Transverse colon (tissue), 4 donors: ENCODE results near the gene TAF5L. TPM values are rescaled to one million over a fixed set of nuclear protein-coding genes. Genes with fewer than 3 reads are reported as not detected.

ENCODE experiments used
- DNase-seq: peaks from one replicate; pipeline ENCODE4 v3.0.0-alpha.2; 2019
- H3K27ac ChIP-seq, 4 donors: fragments of 200-600 bp; sonication (generic); 2 replicates each; pipeline ENCODE4 v1.5.1; 2016 to 2018; ENCODE audit warnings: inconsistent platforms in 4 of 4
- H3K27me3 ChIP-seq: fragments of 200-600 bp; sonication (generic); 2 replicates; pipeline ENCODE4 v1.5.1; 2017; ENCODE audit warnings: inconsistent platforms
- H3K36me3 ChIP-seq, 4 donors: fragments of 200-600 bp; sonication (generic); 2 replicates each; pipeline ENCODE4 v1.5.1; 2017 to 2019; ENCODE audit warnings: inconsistent platforms in 4 of 4
- H3K4me1 ChIP-seq, 4 donors: fragments of 200-600 bp; sonication (generic); 2 replicates each; pipeline ENCODE4 v1.5.1; 2017 to 2020; ENCODE audit warnings: inconsistent platforms in 4 of 4
- H3K4me3 ChIP-seq, 4 donors: fragments of 200-600 bp; sonication (generic); 1 replicate in 1 of 4; 2 replicates in 3 of 4; pipeline versions ENCODE4 v1.5.1 to v1.6.1; 2017 to 2019; ENCODE audit warnings: inconsistent platforms in 4 of 4
- H3K9me3 ChIP-seq, 2 donors: fragments of 200-600 bp; sonication (generic); 2 replicates each; pipeline ENCODE4 v1.5.1; 2017 to 2019; ENCODE audit warnings: inconsistent platforms in 2 of 2
- CTCF ChIP-seq, 5 experiments: fragments of 200-600 bp in 3 of 5; fragments of 450-650 bp in 2 of 5; sonication (generic) in 3 of 5; IDR thresholded peaks; 1 replicate in 2 of 5; 2 replicates in 3 of 5; pipeline ENCODE4 v1.5.1; 2016 to 2017; ENCODE audit warnings: antibody characterized with exemption in 5 of 5, inconsistent platforms in 3 of 5, mild to moderate bottlenecking in 2 of 5, moderate library complexity in 1 of 5
- EP300 ChIP-seq: sonication (generic); formaldehyde crosslinking; IDR thresholded peaks from one replicate; pipeline ENCODE4 v1.6.1; 2017; ENCODE audit warnings: antibody characterized with exemption, low read depth
- POLR2A ChIP-seq: fragments of 450-650 bp; IDR thresholded peaks from one replicate; pipeline ENCODE4 v1.6.1; 2016; ENCODE audit warnings: antibody characterized with exemption, mild to moderate bottlenecking, moderate library complexity
- POLR2AphosphoS5 ChIP-seq, 3 donors: sonication (generic); formaldehyde crosslinking; IDR thresholded peaks; one replicate each; pipeline ENCODE4 v1.6.1; 2016; ENCODE audit warnings: antibody characterized with exemption in 3 of 3
- WGBS, 2 donors: methylation state at CpG; one replicate each; pipeline ENCODE4 v1.1.5; 2018; ENCODE audit warnings: low coverage in 1 of 2; 5-methylcytosine and 5-hydroxymethylcytosine counted together
- in situ Hi-C, 4 donors: fragments of 200-750 bp; cut with MboI; loops; one replicate each; pipeline versions ENCODE4 v1.15.0 to v1.15.1; 2017; ENCODE audit warnings: low sequenced_read_pairs in 3 of 4, low pct_ligation_motif_present in 1 of 4, low pct_unique_long_range_greater_than_20kb in 1 of 4
- intact Hi-C: fragments of 100-400 bp; cut with DNase I; formaldehyde crosslinking; loops from one replicate; pipeline ENCODE4 v1.15.1; 2023; ENCODE audit warnings: low total_unique reads
- total RNA-seq, 4 donors: library from RNA; depleted of rRNA; stranded (reverse); fragments of >200 nt; gene quantifications; one replicate each; pipeline ENCODE4 v1.1.0, GENCODE V29; 2016

TAF5L gene
- total RNA-seq, 4 donors from 2014 or later, result 10.7 to 22.1 (median 15.4) TPM

- in situ Hi-C loops, result no loop called here
- Histone ChIP-seq H3K36me3 (peaks cover 0 to 19% (median 3%) of the 10 kb centered on the region in 4 donors), H3K4me1 (peaks cover 0 to 4% (median 1%) of the 10 kb centered on the region in 4 donors), H3K4me3 (no peak overlapping the region), H3K27ac (no peak overlapping the region), H3K9me3 (no peaks in the 10 kb centered on the region), H3K27me3 (no peaks in the 10 kb centered on the region)
- no peak for DNase-seq
- intact Hi-C loops, result no loop called here
- WGBS, 2 donors, result 91 to 100% methylated on average over 1 to 6 of the region's 6 CpGs
- TF ChIP-seq POLR2AphosphoS5 (IDR thresholded peaks at IDR 0.05) (no peak), EP300 (no peak), POLR2A (no peak), CTCF (IDR thresholded peaks at IDR 0.05) (no peak)
Observed at GRCh38 chr1:229643996-229644745, 18.2 kb upstream of the TAF5L start.

- DNase-seq, result no peak
- Histone ChIP-seq H3K4me3 (no peak overlapping the region), H3K4me1 (peaks cover 0 to 4% (median 1%) of the 10 kb centered on the region in 4 donors), H3K36me3 (peaks cover 0 to 18% (median 3%) of the 10 kb centered on the region in 4 donors), H3K27ac (no peak overlapping the region), H3K9me3 (no peaks in the 10 kb centered on the region), H3K27me3 (no peaks in the 10 kb centered on the region)
- TF ChIP-seq CTCF (IDR thresholded peaks at IDR 0.05), result no peak
- 97% methylated on average over 4 of the region's 4 CpGs; no CpG with 5 or more reads in 1 of the 2 donors for WGBS, 2 donors
- in situ Hi-C loops, result no loop called here
- intact Hi-C loops, result no loop called here
Observed at GRCh38 chr1:229642970-229643369, 17.0 kb upstream of the TAF5L start.

GRCh38 chr1:229642376-229642775 is 16.5 kb upstream of the TAF5L start:
- Histone ChIP-seq H3K4me1 (peaks cover 0 to 4% (median 1%) of the 10 kb centered on the region in 4 donors), H3K9me3 (no peaks in the 10 kb centered on the region), H3K36me3 (peaks cover 0 to 13% (median 3%) of the 10 kb centered on the region in 4 donors), H3K27me3 (no peaks in the 10 kb centered on the region), H3K27ac (no peak overlapping the region), H3K4me3 (no peak overlapping the region)
- TF ChIP-seq CTCF (IDR thresholded peaks at IDR 0.05), result no peak
- in situ Hi-C loops, result no loop called here
- DNase-seq, result no peak
- intact Hi-C loops, result no loop called here
- WGBS, 2 donors, result 63 to 76% methylated on average over 1 to 5 of the region's 5 CpGs

DNA sequence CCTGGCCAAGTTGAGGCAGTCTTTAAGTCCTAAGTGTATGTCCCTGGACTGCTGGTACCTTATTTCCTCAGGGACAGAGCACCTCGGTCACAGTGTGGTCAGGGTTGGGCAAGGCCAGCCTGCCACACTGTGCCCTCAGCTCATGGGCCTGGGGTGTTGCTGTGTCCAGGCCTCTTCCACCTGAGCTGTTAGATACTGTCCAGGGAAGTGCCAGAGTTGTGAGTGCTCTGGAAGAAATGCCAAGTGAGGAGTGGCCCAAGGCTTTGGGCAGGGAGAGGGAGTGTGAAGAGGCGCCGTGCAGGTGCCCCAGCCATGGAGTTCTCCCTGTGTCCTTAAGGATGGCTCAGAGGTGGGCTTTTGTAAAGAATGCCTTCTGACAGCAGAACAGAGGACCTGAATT is 15.4 kb upstream of the TAF5L start:
- intact Hi-C loops, result no loop called here
- WGBS, 2 donors, result 100% methylated on average over 3 of the region's 3 CpGs; no CpG with 5 or more reads in 1 of the 2 donors
- no peak overlapping the region for H3K27ac ChIP-seq
- H3K9me3 ChIP-seq, result no peaks in the 10 kb centered on the region
- peaks cover 0 to 4% (median 1%) of the 10 kb centered on the region in 4 donors for H3K4me1 ChIP-seq
- DNase-seq, result no peak
- H3K27me3 ChIP-seq, result no peaks in the 10 kb centered on the region
- no peak overlapping the region for H3K4me3 ChIP-seq
- peaks cover 0 to 8% (median 5%) of the 10 kb centered on the region in 4 donors for H3K36me3 ChIP-seq
- in situ Hi-C loops, result no loop called here
- TF ChIP-seq EP300 (no peak), POLR2A (no peak), POLR2AphosphoS5 (IDR thresholded peaks at IDR 0.05) (no peak), CTCF (IDR thresholded peaks at IDR 0.05) (no peak)
